GM15510 (cell line): ENCODE measurements around the gene APOL4.

Experiments
- POLR2A ChIP-seq: IDR thresholded peaks from 3 replicates; pipeline ENCODE4 v1.6.1; 2011; ENCODE audit warnings: borderline replicate concordance; ENCODE audit not compliant: insufficient read length; ENCODE audit errors: extremely low read depth

Gene APOL4

DNA sequence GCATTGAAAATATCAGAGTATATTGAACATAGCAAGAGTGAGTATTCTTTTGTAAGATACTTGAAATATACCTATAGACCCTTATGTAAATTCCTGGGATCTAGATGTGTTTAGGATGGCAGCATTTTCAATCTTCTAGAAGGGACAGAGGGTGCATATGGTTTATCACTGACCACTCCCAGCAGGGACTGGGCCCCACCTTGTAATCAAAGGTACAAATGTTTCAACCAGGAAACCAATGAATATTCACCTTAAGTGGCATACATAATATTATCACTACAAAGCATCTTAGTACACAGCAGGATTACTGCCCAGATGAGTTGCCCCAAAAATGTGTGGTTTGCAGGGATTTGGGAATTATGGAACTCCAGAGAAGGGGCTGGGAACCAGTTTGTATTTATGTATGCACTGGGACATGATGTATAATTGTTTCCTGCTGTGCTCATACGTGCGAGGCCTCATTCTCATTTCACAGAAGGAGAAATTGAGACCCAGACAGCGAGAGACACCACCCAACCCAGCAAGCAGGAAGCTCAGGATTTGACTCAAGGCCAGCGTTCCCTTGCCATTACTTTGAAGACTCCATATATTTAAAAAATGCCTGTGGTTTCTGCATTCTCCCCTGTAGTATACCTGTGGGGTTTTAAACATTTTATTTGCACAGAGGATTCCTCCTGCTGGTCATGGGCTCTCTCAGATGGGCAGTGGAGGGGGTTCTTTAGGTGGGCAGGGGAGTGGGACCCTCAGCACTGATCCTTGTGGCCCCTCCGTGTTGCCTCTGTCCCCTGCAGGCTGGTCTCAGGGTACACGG is 5.2 kb downstream of the APOL4 start:
- no peak for TF ChIP-seq POLR2A

DNA sequence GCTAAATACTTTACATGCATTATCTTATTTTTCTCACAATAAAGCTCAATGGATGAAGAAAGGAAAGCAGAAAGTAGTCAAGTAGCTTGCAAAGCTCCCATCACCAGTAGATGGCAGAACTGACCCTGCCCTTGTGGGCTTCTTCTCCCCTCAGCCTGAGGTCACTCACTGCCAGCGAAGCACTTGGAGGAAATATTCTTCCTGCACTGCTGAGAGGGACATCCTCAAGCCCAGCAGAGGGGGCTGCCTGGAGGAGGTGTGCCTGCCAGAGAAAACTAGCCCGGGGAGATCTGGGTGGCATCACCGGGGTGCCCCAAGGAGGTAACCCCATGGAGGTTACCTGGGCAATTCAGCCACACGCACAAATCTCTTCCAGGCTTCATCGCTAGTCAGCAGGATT is 6.6 kb downstream of the APOL4 start:
- TF ChIP-seq POLR2A, result no peak

DNA sequence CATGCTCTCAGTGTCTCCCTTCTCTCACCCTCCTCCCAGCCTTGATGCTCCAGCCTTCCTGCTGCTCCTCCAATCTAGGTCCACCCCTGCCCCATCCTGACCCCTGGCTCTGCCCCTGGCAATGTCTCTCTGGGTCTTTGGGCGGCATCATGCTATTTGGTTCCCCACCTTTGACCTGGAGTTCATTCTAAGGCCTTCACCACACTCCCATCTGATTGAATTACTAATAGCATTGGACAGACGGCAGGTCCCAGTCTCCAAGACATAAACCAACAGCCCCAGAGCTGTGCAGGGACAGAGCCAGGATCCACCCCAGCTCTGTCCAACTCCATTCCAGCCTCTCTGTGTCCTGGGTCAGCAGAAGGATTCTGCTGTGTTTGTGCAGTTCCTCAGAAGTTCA is 7.2 kb downstream of the APOL4 start:
- TF ChIP-seq POLR2A, result no peak

DNA sequence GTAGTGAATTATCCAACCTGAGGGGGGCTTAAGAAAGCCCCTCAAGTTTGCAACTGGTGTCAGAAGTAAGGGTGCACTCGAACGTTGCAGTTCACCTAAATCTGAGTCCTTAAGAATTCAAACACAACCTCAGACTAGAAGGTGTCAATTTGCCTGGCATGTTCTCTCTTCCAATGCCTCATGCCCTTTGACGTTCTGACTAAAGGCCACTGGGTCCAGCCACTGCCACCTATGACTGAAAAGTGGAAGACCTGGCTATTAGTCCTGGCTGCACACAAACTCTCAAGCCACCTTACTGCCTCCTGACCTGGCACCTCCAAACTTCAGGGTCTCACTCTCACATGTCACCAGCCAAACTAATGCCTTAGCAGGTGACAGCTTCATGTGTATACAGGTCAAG is 8.0 kb downstream of the APOL4 start:
- TF ChIP-seq POLR2A, result no peak

DNA sequence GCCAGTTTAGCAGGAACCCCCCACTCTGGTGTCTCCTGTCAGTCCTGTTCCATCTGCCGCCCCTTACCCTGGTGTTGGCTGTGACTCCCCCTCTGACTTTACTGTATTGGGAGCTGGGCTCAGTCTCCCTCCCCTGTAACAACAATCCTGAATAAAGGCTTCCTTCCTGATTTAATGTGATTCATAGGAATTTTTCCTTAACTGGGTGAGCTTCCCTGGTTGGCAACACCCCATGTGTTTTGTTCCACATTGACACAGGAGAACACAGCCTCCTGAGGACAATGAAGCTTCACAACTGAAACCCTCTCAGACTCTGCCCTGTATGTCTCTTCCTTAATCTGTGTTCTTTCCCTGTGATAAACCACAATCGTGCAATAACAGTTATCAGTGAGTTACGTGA is 8.4 kb downstream of the APOL4 start:
- TF ChIP-seq POLR2A, result no peak

DNA sequence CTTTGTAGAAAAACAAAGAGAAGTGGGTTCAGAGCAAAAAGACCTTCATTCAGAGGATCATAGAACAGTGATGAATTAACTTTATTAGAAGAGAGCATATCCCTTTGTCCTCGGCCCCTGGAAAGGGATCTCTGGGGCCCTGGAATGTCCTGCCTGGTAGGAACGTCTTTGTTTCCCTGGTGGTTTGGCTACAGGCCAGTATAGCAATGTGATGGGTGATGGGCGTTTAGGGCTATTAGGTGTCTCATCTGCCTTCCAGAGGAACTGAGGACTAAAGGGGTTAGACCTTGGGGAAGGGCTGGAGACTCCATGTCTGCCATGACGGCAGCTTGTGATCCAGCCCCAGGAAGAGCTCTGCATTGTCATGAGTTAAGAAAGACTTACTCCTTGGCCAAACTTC is 9.1 kb downstream of the APOL4 start:
- no peak for TF ChIP-seq POLR2A

DNA sequence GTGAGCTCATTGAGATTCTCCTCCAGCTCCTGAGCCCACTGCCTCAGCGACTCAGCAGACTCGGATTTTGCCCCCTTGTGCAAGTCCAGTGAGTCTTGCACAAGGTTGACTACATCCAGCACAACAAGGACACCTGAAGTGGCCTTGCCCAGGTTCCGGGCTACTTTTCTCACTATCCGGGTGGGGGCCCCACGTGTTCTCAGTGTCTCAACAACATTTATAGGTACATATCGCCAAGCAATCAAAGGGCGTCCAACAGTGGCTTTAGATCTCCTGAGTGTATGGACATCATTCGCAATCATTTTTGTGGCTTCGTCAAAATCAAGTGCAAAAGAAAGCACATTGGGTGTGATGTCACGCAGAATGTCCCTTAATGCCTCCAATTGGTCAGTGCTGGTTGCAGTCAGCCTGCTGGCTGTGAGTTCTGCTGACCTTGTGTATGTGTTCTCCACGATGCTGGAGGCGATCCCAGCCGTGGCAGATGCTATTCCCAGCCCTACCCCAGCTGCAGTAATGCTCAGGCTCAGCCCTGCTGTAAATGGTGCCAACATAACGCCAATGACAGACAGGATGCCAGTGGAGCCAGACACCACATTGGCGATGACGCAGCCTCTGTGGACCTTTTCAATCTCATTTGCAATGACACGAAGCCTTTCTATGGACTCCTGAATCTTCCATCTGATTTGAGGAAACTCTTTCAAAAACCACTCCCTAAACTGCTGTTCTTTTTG is 10.3 kb downstream of the APOL4 start:
- no peak for TF ChIP-seq POLR2A

DNA sequence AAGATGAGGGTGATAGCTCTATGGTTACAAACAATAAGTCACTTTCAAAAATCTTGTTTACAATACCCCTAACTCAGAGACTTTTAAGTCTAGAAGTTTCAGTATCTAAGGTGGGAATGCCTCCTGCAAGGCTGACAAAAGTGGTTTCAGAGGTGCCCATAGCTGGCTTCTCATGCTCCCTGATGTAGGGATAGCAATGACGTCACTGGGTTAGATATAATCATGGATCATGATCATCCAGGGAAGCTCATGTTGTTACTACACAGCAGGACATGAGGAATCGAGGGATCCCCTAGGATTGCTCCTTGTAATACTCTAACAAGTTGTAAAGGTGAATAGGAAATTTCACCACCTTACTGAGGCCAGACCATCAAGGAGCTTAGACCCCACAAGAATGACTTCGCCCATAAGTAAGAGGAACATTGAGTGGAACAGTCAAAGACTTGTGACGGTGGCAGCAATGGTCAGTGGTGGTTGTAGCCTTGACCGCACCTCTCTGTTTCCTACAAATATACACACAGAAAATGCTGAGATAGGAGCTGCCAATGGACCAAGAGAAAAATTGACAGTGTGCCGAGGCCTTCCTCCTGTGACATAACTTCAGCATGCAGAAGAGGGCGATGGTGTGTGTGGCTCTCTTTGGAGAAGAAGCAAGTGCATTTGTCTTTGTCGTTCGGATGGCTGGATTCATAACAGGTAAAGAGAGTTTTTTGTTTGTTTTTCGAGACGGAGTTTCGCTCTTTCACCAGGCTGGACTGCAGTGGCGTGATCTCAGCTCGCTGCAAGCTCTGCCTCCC is 15.6 kb downstream of the APOL4 start:
- no peak for TF ChIP-seq POLR2A

DNA sequence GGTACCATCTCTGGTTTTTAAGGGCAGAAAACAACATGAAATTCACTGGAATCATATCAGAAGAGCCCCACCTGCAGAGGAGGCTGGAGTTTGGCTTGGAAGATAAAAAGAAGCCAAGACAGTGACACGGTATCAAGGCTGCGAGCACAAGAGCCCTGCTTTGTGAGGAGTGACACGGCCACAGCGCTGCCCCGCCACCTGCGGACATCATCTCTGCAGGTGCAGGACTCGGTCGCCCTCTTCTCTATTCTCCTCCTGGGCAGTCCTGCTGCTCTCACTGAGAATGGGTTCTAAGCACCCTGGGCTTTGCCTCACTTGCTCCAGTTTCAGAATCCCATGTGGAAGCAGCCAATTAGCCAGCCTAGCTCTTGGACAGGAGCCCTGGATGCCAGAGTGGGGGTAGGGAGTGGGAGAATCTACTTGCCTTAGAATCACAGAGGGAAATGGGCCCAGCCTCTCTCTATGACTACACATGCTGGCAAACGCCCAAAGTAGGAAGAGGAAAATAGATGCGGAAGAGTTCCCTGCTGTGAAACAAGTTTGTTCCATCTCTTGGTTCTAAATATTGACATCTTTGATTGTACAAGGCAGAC is 17.1 kb downstream of the APOL4 start:
- TF ChIP-seq POLR2A, result no peak

DNA sequence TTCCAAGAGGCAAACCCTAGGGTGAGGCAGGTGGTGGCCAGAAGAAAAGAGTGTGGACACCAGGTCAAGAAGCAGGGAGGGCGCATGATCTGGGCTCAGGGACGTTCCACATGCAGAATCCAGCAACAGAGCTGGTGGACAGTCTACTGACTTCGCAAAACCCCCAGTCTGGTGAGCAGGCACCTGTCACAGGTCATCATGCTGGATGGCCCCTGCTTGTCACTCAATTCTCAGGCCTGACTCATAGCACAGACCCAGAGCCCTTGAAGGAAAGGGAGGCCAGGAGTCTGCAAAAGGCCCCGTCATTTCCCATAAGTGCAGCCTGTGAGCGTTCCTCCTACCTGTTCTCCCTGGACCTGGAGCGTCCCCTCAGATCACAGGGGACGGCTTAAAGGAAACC is 18.2 kb downstream of the APOL4 start:
- no peak for TF ChIP-seq POLR2A

DNA sequence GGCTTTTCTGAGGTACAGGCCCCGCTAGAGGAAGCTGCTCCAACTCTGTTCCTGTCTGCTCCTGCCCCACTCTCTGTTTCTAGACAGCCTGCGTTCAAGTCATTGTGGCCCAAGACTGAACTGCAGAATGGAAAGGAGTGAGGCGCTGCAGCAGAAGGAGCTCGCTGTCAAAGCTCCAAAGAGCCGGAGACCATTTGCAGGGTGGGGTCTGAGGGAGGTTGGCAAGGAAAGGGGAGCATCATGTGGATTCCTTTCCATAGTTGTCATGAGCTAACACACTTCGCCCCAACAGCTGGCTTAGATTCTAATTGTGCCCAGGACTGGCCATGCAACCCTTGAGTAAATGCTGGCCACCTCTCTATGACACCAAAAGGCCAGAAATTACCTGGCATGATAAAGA is 18.8 kb downstream of the APOL4 start:
- no peak for TF ChIP-seq POLR2A

DNA sequence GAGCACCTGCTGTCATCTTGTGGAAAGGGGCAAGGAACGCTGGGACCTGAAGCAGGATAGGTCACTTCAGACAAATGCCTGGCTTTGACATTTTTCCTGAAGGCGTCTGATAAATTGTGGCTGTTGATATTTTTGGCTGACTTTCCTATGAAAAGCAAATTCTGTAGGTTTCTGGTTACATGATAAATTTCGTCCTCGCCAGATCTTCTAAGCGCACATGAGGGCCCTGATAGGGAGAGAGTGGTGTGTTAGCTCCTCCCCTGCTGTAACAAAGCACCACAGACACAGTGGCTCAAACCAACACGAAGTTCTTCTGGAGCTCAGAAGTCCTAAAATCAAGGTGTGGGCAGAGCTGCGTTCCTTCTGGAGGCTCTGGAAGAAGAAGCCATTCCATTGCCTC is 19.6 kb downstream of the APOL4 start:
- no peak for TF ChIP-seq POLR2A

DNA sequence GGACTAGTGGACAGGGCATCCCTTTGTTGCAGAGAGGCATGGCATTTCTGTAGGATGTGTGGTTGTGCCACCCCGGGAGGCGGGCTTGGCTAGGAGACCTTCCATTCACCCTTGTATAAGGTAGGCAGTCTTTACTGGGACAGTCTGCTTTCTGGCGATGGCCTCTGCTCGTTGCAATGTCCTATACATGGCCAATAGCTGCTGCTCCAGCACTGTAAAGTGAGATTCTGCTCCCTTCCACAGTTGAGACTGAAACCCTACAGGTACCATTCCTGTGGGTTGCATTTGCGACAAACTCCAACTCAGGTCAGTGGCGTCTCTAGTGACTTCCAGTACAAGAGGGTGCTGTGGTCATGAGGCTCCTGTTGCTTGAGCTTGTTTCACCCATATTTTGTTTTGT is 20.7 kb downstream of the APOL4 start:
- TF ChIP-seq POLR2A, result no peak

DNA sequence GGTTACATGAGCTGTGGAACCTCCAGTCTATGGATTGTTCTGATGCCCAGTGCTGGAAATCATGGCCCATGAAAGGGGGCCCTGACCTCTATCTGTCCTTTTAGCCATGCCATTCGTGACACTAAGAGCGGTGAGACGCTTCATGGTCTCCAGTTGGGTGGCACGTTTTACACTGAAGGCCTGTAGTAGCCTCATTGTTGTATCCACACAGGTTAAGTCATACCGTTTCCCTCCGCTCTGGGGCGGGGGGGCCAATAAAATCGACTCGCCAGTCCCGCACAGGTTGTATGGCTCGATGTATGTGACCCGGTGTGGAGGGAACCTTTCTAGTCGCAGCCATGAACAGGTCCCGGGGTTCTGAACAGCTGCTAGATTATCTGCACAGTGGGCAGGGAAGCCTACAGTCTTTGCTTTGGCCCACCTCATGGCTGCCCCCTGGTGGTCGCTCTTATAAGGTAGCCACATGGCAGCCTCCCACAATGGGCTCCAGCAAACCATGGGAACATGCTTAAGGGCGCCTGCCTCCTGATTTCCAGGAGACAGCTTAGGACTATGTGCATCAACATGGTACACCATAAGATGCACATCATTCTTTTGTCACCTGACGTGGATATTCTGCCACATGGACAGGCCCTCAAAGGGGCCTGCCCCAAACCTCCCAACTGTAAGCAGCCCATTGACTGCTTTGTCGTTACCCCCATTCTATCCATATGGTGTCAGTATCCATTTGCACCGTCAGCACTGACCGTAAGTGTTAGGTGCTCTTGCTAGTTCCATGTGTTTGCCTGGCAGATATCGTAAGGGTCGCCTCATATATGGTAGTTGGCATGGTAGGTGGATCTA is 21.4 kb downstream of the APOL4 start:
- TF ChIP-seq POLR2A, result no peak
